H9 (cell line): ENCODE results near the gene ZNF780A. TPM values are rescaled to one million over a fixed set of nuclear protein-coding genes. Genes with fewer than 3 reads are reported as not detected.

Source experiments
- DNase-seq: peaks from one replicate; pipeline ENCODE4 v3.0.0-alpha.2; 2017
- H2AFZ ChIP-seq: one replicate; pipeline ENCODE4 v1.6.1; 2013; ENCODE audit warnings: mild to moderate bottlenecking, low read length, control low read depth, moderate library complexity
- H2AK5ac ChIP-seq: 2 replicates; pipeline ENCODE4 v1.6.1; 2013; ENCODE audit warnings: low read length, control low read depth, mixed read lengths; ENCODE audit not compliant: insufficient read length
- H2BK120ac ChIP-seq: one replicate; pipeline ENCODE4 v1.6.1; 2013; ENCODE audit warnings: low read depth, mild to moderate bottlenecking, low read length, control low read depth, inconsistent platforms; ENCODE audit not compliant: poor library complexity, severe bottlenecking
- H2BK12ac ChIP-seq: 2 replicates; pipeline ENCODE4 v1.6.1; 2013; ENCODE audit warnings: low read length, control low read depth, mixed read lengths, low read depth; ENCODE audit not compliant: insufficient read length
- H2BK15ac ChIP-seq: 2 replicates; pipeline ENCODE4 v1.6.1; 2013; ENCODE audit warnings: low read depth, low read length, control low read depth
- H2BK20ac ChIP-seq: one replicate; pipeline ENCODE4 v1.6.1; 2013; ENCODE audit warnings: low read depth, mild to moderate bottlenecking, low read length, control low read depth, inconsistent platforms; ENCODE audit not compliant: poor library complexity, severe bottlenecking
- H2BK5ac ChIP-seq: 2 replicates; pipeline ENCODE4 v1.6.1; 2013; ENCODE audit warnings: low read length, control low read depth, mixed read lengths; ENCODE audit not compliant: insufficient read length
- H3K14ac ChIP-seq: 2 replicates; pipeline ENCODE4 v1.6.1; 2013; ENCODE audit warnings: low read length, control low read depth; ENCODE audit not compliant: insufficient read depth
- H3K18ac ChIP-seq: 2 replicates; pipeline ENCODE4 v1.6.1; 2013; ENCODE audit warnings: low read depth, mild to moderate bottlenecking, mixed read lengths, low read length, control low read depth; ENCODE audit not compliant: insufficient read length
- H3K23ac ChIP-seq: 2 replicates; pipeline ENCODE4 v1.6.1; 2013; ENCODE audit warnings: low read length, control low read depth, mixed read lengths, low read depth; ENCODE audit not compliant: insufficient read length
- H3K23me2 ChIP-seq: 2 replicates; pipeline ENCODE4 v1.6.1; 2013; ENCODE audit warnings: low read depth, mild to moderate bottlenecking, mixed read lengths, low read length, control low read depth; ENCODE audit not compliant: insufficient read length, poor library complexity, severe bottlenecking
- H3K27ac ChIP-seq: 2 replicates; pipeline ENCODE4 v1.5.1; 2013; ENCODE audit warnings: low read length, control low read depth, mixed read lengths, low read depth; ENCODE audit not compliant: insufficient read length
- H3K27me3 ChIP-seq: 2 replicates; pipeline ENCODE4 v1.6.1; 2013; ENCODE audit warnings: low read length, control low read depth, inconsistent platforms; ENCODE audit not compliant: insufficient read depth
- H3K4ac ChIP-seq: 2 replicates; pipeline ENCODE4 v1.6.1; 2013; ENCODE audit warnings: low read depth, mild to moderate bottlenecking, control low read depth, inconsistent platforms, low read length, moderate library complexity
- H3K4me1 ChIP-seq: 2 replicates; pipeline ENCODE4 v1.6.1; 2013; ENCODE audit warnings: low read length, control low read depth, inconsistent platforms; ENCODE audit not compliant: insufficient read depth
- H3K4me2 ChIP-seq: 2 replicates; pipeline ENCODE4 v1.6.1; 2013; ENCODE audit warnings: low read length, control low read depth, mixed read lengths; ENCODE audit not compliant: insufficient read length, insufficient read depth
- H3K56ac ChIP-seq: 2 replicates; pipeline ENCODE4 v1.6.1; 2013; ENCODE audit warnings: low read depth, mild to moderate bottlenecking, mixed read lengths, low read length, control low read depth; ENCODE audit not compliant: insufficient read length
- H3K79me1 ChIP-seq: 2 replicates; pipeline ENCODE4 v1.6.1; 2013; ENCODE audit warnings: low read depth, mild to moderate bottlenecking, moderate library complexity, low read length, control low read depth, inconsistent platforms; ENCODE audit not compliant: insufficient read depth, poor library complexity, severe bottlenecking
- H3K79me2 ChIP-seq: 2 replicates; pipeline ENCODE4 v1.6.1; 2013; ENCODE audit warnings: low read length, control low read depth, inconsistent platforms; ENCODE audit not compliant: insufficient read depth
- H3K9ac ChIP-seq: 2 replicates; pipeline ENCODE4 v1.6.1; 2013; ENCODE audit warnings: low read length, control low read depth, mixed read lengths; ENCODE audit not compliant: insufficient read length; ENCODE audit errors: extremely low read depth
- H3K9me3 ChIP-seq: one replicate; pipeline ENCODE4 v1.6.1; 2013; ENCODE audit warnings: low read depth, low read length, inconsistent platforms; ENCODE audit not compliant: control insufficient read depth
- H3T11ph ChIP-seq: one replicate; pipeline ENCODE4 v1.6.1; 2013; ENCODE audit warnings: mild to moderate bottlenecking, low read length, control low read depth, inconsistent platforms
- H4K20me1 ChIP-seq: one replicate; pipeline ENCODE4 v1.6.1; 2013; ENCODE audit not compliant: control insufficient read depth, insufficient read length, insufficient read depth
- H4K5ac ChIP-seq: 2 replicates; pipeline ENCODE4 v1.6.1; 2013; ENCODE audit warnings: low read depth, mild to moderate bottlenecking, mixed read lengths, low read length, control low read depth; ENCODE audit not compliant: insufficient read length
- H4K8ac ChIP-seq: replicated peaks from 2 replicates; pipeline ENCODE4 v1.6.1; 2013; ENCODE audit warnings: low read length, control low read depth, mixed read lengths, low read depth; ENCODE audit not compliant: insufficient read length
- H4K91ac ChIP-seq: 2 replicates; pipeline ENCODE4 v1.6.1; 2013; ENCODE audit warnings: low read depth, mild to moderate bottlenecking, moderate library complexity, mixed read lengths, low read length, control low read depth; ENCODE audit not compliant: insufficient read length
- H3K27ac Mint-ChIP-seq, 3 experiments: 2 replicates in 2 of 3; 3 replicates in 1 of 3; pipeline ENCODE4 v1.8.0; 2020 to 2021; ENCODE audit warnings: mixed read lengths in 3 of 3, mild to moderate bottlenecking in 1 of 3, moderate library complexity in 1 of 3
- H3K27me3 Mint-ChIP-seq: 2 replicates; pipeline ENCODE4 v1.8.0; 2021; ENCODE audit warnings: low read depth, mild to moderate bottlenecking, moderate library complexity, mixed read lengths
- H3K36me3 Mint-ChIP-seq, 3 experiments: 2 replicates in 2 of 3; 3 replicates in 1 of 3; pipeline ENCODE4 v1.8.0; 2020 to 2021; ENCODE audit warnings: low read depth in 3 of 3, mixed read lengths in 3 of 3; ENCODE audit not compliant: insufficient read depth in 1 of 3
- H3K4me1 Mint-ChIP-seq, 2 experiments: 2 replicates each; pipeline ENCODE4 v1.8.0; 2020; ENCODE audit warnings: mixed read lengths in 2 of 2
- H3K4me3 Mint-ChIP-seq, 2 experiments: 2 replicates in 1 of 2; 3 replicates in 1 of 2; pipeline ENCODE4 v1.8.0; 2020 to 2021; ENCODE audit warnings: mild to moderate bottlenecking in 2 of 2, mixed read lengths in 2 of 2, moderate library complexity in 1 of 2
- H3K9me3 Mint-ChIP-seq, 2 experiments: 2 replicates in 1 of 2; 3 replicates in 1 of 2; pipeline ENCODE4 v1.8.0; 2020; ENCODE audit warnings: mild to moderate bottlenecking in 2 of 2, mixed read lengths in 2 of 2, moderate library complexity in 1 of 2
- CTCF ChIP-seq: fragments of 200-600 bp; sonication (generic); conservative IDR thresholded peaks from 3 replicates; pipeline ENCODE4 v1.8.0; 2021; ENCODE audit warnings: antibody characterized with exemption, mild to moderate bottlenecking
- total RNA-seq: library from RNA; stranded (reverse); gene quantifications from 2 replicates; pipeline ENCODE4 v1.2.1, GENCODE V29; 2021

The ZNF780A gene
- total RNA-seq, 1 experiment from 2014 or later = 16.7 TPM

- Histone ChIP-seq H3K27me3 (no peaks in the 10 kb centered on the region), H3K79me1 (no peaks in the 10 kb centered on the region), H4K8ac (no peak overlapping the region), H3K27ac (no peak overlapping the region), H3K14ac (no peak overlapping the region), H3K9ac (no peak overlapping the region), H3K23me2 (no peaks in the 10 kb centered on the region), H2BK12ac (no peak overlapping the region), H2BK5ac (no peak overlapping the region), H2AFZ (no peak overlapping the region), H3K56ac (no peak overlapping the region), H4K91ac (no peak overlapping the region), H3K18ac (no peak overlapping the region), H3K9me3 (no peaks in the 10 kb centered on the region), H3T11ph (no peak overlapping the region), H4K5ac (no peak overlapping the region), H3K4me1 (no peaks in the 10 kb centered on the region), H3K4me2 (no peak overlapping the region), H3K23ac (no peak overlapping the region), H2BK15ac (no peak overlapping the region), H2AK5ac (no peak overlapping the region), H2BK120ac (no peak overlapping the region), H3K4ac (no peak overlapping the region), H2BK20ac (no peak overlapping the region), H3K79me2 (no peaks in the 10 kb centered on the region), H4K20me1 (no peaks in the 10 kb centered on the region)
- no peak for DNase-seq
- TF ChIP-seq CTCF = no peak
- no peaks in the 10 kb centered on the region for H3K4me1 Mint-ChIP-seq
- peaks cover 9 to 33% of the 10 kb centered on the region in 2 experiments; a peak in 4 of 5 replicates for H3K9me3 Mint-ChIP-seq
- peaks cover 22% of the 10 kb centered on the region for H3K27me3 Mint-ChIP-seq
- H3K36me3 Mint-ChIP-seq = no peaks in the 10 kb centered on the region
- no peak overlapping the region for H3K27ac Mint-ChIP-seq
- H3K4me3 Mint-ChIP-seq = no peak overlapping the region
Observed at GRCh38 chr19:40130013-40130412, 39.3 kb upstream of the ZNF780A start.
